Measurements from ENCODE around the gene NAV1.
"Not testable (repeated sequence)": the region's sequence is repeated elsewhere in the genome, so short reads cannot be mapped to it uniquely, and the experiment has no call there.

The NAV1 gene

DNA sequence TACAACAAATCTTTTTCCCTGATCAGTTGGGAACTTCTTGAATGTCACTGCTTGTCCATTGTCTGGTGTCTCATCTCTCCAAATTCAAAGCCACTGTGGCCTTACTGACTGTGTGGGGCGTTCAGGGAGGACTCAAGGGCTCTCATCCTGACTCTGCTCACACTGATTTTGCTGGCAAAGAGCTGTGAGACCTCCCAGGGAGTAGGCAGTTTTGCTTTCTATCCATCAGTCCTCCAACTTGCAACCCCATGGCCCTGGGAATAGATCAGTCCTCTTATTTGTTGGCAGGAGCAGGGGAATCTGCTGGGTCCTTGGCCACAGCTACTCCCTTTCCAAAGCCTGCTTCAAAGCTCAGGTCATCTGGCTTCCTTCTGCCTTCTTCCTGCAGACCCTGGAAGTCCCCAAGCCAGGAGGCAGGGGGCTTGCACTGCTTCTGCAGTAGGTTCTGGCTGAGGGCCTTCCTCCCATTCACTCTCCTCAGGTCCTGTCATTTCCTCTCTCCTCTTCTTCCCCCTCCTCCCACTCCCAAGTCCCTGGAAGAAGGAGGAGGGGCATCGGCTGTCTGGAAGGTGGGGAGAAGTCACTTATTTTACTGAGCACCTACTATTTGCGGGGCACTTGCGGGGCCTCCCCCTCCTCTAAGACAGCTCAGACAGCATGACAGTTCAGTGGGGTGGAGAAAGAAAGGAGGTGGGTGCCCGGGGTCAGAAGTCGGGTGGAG is 876 bp upstream of the NAV1 start:
- Histone ChIP-seq H3K9me3 (ENCODE audit: low read length) (no peaks in the 10 kb centered on the region), H3K27me3 (ENCODE audit: insufficient read depth, low read length) (peaks cover 62% of the 10 kb centered on the region), H3K4me1 (ENCODE audit: insufficient read depth, low read length) (peaks cover 20% of the 10 kb centered on the region), H3K4me3 (ENCODE audit: low read length) (peak overlapping the region; percentile 53), H2AFZ (ENCODE audit: low read depth, low read length) (peak overlapping the region; percentile 76), H3K36me3 (ENCODE audit: insufficient read depth, low read length) (no peaks in the 10 kb centered on the region)

- peaks cover 58% of the 10 kb centered on the region for H3K27me3 ChIP-seq (ENCODE audit: insufficient read depth, low read length)
Measured at GRCh38 chr1:201539561-201540431, 869 bp downstream of the NAV1 start.

GRCh38 chr1:201540846-201541735 is 2.2 kb downstream of the NAV1 start:
- Histone ChIP-seq H3K9me3 (ENCODE audit: low read length) (no peaks in the 10 kb centered on the region), H3K4me3 (ENCODE audit: low read length) (peak overlapping the region; percentile 53), H3K27me3 (ENCODE audit: insufficient read depth, low read length) (peaks cover 46% of the 10 kb centered on the region), H2AFZ (ENCODE audit: low read depth, low read length) (no peak overlapping the region), H3K4me1 (ENCODE audit: insufficient read depth, low read length) (peaks cover 16% of the 10 kb centered on the region), H3K36me3 (ENCODE audit: insufficient read depth, low read length) (no peaks in the 10 kb centered on the region)

More at GRCh38 chr1:201539561-201540431, 869 bp downstream of the NAV1 start:
- H2AFZ ChIP-seq (ENCODE audit: low read depth, low read length) = peak overlapping the region; percentile 76
- peak overlapping the region; percentile 53 for H3K4me3 ChIP-seq (ENCODE audit: low read length)
- H3K9me3 ChIP-seq (ENCODE audit: low read length) = no peaks in the 10 kb centered on the region
- H3K36me3 ChIP-seq (ENCODE audit: insufficient read depth, low read length) = no peaks in the 10 kb centered on the region
- peaks cover 16% of the 10 kb centered on the region for H3K4me1 ChIP-seq (ENCODE audit: insufficient read depth, low read length)

DNA sequence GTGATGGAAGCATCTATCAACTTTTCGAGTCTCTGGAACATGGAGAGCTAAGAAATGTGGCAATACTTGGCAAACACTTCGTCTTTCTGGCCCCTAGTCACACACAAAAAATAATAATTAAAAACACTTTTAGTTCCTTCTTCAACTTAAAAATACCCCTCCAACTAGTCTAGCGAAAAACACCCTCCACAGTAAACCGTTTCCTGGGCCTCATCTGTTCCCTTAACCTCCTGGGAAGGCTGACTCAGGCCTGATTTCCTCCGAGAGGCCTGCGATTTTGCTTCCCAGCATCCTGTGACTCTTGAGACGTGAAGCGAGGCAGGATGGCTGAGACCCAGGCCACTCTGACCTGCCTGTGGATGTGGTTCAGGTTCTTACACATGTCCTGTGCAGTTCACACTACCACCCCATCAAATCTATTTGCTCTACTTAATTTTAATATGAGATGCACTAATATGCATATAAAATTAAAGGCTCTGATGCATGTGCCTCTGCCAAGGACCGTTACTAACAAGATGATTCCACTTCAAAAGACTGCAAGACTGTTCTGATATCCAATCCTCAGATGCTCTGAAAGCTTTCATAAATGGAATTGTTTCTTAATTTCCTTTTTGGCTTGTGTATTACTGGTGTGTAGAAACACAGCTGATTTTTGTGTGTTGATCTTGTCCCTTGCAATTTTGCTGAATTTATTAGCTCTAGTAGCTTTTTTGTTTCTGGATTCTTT is 3.5 kb downstream of the NAV1 start:
- Histone ChIP-seq H3K9me3 (ENCODE audit: low read length) (no peaks in the 10 kb centered on the region), H3K4me3 (ENCODE audit: low read length) (no peak overlapping the region)

GRCh38 chr1:201543871-201544642 is 5.1 kb downstream of the NAV1 start:
- no peaks in the 10 kb centered on the region for H3K9me3 ChIP-seq (ENCODE audit: low read length)
- peaks cover 22% of the 10 kb centered on the region for H3K27me3 ChIP-seq (ENCODE audit: insufficient read depth, low read length)
- H2AFZ ChIP-seq (ENCODE audit: low read depth, low read length) = no peak overlapping the region
- no peaks in the 10 kb centered on the region for H3K36me3 ChIP-seq (ENCODE audit: insufficient read depth, low read length)
- peaks cover 16% of the 10 kb centered on the region for H3K4me1 ChIP-seq (ENCODE audit: insufficient read depth, low read length)
- no peak overlapping the region for H3K4me3 ChIP-seq (ENCODE audit: low read length)

More for the DNA sequence above, 3.5 kb downstream of the NAV1 start:
- peaks cover 16% of the 10 kb centered on the region for H3K4me1 ChIP-seq (ENCODE audit: insufficient read depth, low read length)
- H2AFZ ChIP-seq (ENCODE audit: low read depth, low read length) = no peak overlapping the region
- peaks cover 33% of the 10 kb centered on the region for H3K27me3 ChIP-seq (ENCODE audit: insufficient read depth, low read length)
- H3K36me3 ChIP-seq (ENCODE audit: insufficient read depth, low read length) = no peaks in the 10 kb centered on the region

GRCh38 chr1:201544710-201545109 is 5.8 kb downstream of the NAV1 start:
- Histone ChIP-seq H3K27me3 (ENCODE audit: insufficient read depth, low read length) (peaks cover 19% of the 10 kb centered on the region), H3K4me1 (ENCODE audit: insufficient read depth, low read length) (peaks cover 11% of the 10 kb centered on the region), H3K9me3 (ENCODE audit: low read length) (no peaks in the 10 kb centered on the region), H2AFZ (ENCODE audit: low read depth, low read length) (no peak overlapping the region), H3K36me3 (ENCODE audit: insufficient read depth, low read length) (no peaks in the 10 kb centered on the region), H3K4me3 (ENCODE audit: low read length) (no peak overlapping the region)

DNA sequence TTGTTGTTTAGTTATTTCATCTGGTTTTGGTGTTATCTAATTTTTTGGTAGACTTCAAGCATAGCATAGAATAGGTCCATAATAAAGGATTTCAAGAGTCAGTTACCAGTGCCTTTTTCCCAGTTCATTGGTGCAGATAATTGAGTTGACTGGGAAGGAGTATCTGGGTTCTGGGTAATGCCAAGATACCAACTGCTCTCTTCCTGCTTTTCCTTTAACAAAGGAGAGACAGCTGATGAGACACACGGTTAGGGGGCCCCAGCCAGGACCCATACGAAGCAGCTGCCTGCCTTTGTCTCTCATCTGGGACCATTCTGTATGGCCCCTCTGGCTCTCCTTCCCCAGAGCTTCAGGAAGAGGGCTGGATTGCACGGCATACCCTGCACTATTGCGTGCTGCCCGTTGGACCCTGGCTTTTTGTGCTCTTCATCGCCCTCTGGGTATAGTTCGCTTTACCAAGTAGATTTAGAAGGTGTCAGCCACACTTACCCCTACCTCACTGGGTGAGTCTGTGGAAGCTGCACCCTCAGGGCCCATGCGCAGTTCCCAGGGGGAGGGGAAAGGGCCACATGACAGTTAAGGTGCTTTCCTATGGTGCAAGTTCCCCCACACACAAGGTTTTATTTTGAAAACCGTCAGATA is 7.0 kb downstream of the NAV1 start:
- no peak overlapping the region for H2AFZ ChIP-seq (ENCODE audit: low read depth, low read length)
- no peaks in the 10 kb centered on the region for H3K36me3 ChIP-seq (ENCODE audit: insufficient read depth, low read length)
- H3K9me3 ChIP-seq (ENCODE audit: low read length) = no peaks in the 10 kb centered on the region
- peaks cover 7% of the 10 kb centered on the region for H3K27me3 ChIP-seq (ENCODE audit: insufficient read depth, low read length)
- H3K4me3 ChIP-seq (ENCODE audit: low read length) = no peak overlapping the region
- no peaks in the 10 kb centered on the region for H3K4me1 ChIP-seq (ENCODE audit: insufficient read depth, low read length)

GRCh38 chr1:201549522-201549921 is 10.6 kb downstream of the NAV1 start:
- not testable (repeated sequence) for H3K4me3 ChIP-seq (ENCODE audit: low read length); H3K36me3 ChIP-seq (ENCODE audit: insufficient read depth, low read length); H3K9me3 ChIP-seq (ENCODE audit: low read length); H2AFZ ChIP-seq (ENCODE audit: low read depth, low read length); H3K4me1 ChIP-seq (ENCODE audit: insufficient read depth, low read length); H3K27me3 ChIP-seq (ENCODE audit: insufficient read depth, low read length)

DNA sequence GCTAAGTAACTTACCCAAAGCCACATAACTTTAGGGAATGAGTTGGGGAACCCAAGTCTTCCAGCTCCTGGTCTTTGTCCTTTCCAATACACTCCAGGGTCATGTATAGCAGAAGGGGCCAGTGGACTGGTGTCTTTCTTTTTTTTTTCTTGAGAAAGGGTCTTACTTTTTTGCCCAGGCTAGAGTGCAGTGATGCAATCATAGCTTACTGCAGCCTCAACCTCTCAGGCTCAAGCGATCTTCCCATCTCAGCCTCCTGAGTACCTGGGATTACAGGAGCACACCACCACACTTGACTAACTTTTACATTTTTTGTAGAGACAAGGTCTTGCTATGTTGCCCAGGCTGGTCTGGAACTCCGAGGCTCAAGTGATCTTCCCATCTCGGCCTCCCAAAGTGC is 12.2 kb downstream of the NAV1 start:
- H3K27me3 ChIP-seq (ENCODE audit: insufficient read depth, low read length) = no peaks in the 10 kb centered on the region
- no peak overlapping the region for H2AFZ ChIP-seq (ENCODE audit: low read depth, low read length)
- H3K9me3 ChIP-seq (ENCODE audit: low read length) = no peaks in the 10 kb centered on the region
- H3K36me3 ChIP-seq (ENCODE audit: insufficient read depth, low read length) = no peaks in the 10 kb centered on the region
- no peaks in the 10 kb centered on the region for H3K4me1 ChIP-seq (ENCODE audit: insufficient read depth, low read length)
- H3K4me3 ChIP-seq (ENCODE audit: low read length) = no peak overlapping the region

DNA sequence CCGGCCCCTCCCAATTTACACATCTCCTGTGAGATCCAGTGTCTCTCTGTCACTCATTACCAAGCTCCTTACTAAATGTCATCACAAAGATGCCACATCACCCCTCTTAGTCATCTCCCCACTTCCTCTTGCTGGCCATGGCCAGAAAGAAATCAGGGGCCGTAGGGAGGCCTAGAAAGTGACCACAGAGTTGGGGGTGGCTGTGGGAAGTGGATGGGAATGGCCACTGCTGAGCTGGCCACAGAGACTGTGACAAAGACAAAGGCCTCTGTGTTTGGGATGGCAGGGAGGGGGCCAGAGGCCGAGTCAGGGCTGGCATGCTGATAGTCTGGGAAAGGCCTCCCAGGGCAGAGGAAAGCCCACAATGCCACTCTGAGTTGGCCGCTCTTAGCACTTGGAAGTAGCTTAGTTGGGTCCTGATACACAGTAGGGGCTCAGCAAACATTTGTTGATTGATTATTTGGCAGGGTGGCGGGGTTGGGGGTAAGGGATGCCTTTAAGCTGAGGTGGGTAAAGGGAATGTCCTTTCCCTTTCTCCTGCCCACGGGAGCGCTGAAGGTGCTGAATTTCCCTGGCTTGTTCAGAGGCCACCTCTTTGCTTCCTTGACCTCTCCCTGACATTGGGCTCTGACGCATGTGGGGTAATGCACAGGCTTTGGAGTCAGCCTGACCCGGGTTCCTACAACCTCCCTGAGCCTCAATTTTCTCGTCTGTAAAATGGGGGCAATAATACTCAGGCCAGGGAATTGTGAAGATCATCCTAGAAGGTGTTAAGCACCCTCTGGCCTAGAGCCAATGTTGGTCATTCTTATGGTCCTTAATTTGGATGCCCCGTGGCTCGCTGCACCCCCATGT is 13.2 kb downstream of the NAV1 start:
- no peak overlapping the region for H2AFZ ChIP-seq (ENCODE audit: low read depth, low read length)
- H3K27me3 ChIP-seq (ENCODE audit: insufficient read depth, low read length) = no peaks in the 10 kb centered on the region
- H3K4me1 ChIP-seq (ENCODE audit: insufficient read depth, low read length) = no peaks in the 10 kb centered on the region

DNA sequence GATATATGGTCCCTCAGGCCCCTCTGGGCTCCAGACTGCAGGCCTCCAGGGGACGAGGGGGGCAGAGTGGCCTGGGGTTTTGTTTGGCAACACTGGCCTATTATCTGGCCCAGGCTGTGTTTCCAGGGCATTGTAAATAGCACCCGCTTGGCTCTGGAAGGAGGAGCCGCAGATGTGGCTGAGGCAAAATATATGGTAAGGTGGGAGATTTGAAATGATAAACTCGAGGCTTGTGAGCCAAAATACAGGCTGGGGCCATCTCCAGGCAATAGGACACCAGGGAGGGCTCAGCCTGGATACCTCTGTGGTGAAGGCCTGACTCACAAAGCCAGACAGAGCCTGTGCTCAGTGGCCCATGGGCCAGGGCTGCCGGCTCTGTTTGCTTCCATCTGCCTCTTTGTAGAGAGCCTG is 14.0 kb downstream of the NAV1 start:
- no peaks in the 10 kb centered on the region for H3K4me1 ChIP-seq (ENCODE audit: insufficient read depth, low read length)
- H3K27me3 ChIP-seq (ENCODE audit: insufficient read depth, low read length) = no peaks in the 10 kb centered on the region
- H3K4me3 ChIP-seq (ENCODE audit: low read length) = no peak overlapping the region
- no peak overlapping the region for H2AFZ ChIP-seq (ENCODE audit: low read depth, low read length)
- no peaks in the 10 kb centered on the region for H3K9me3 ChIP-seq (ENCODE audit: low read length)
- no peaks in the 10 kb centered on the region for H3K36me3 ChIP-seq (ENCODE audit: insufficient read depth, low read length)

More for the DNA sequence above, 13.2 kb downstream of the NAV1 start:
- Histone ChIP-seq H3K9me3 (ENCODE audit: low read length) (no peaks in the 10 kb centered on the region), H3K36me3 (ENCODE audit: insufficient read depth, low read length) (no peaks in the 10 kb centered on the region), H3K4me3 (ENCODE audit: low read length) (no peak overlapping the region)
